ENCODE measurements around the gene PLXNA2.

GRCh38 chr1:208038303-208038702 is 205.9 kb downstream of the PLXNA2 start:
- no peak for TF ChIP-seq CTCF (IDR thresholded peaks at IDR 0.05; ENCODE audit: control extremely low read depth in 1 of 3, insufficient read depth in 1 of 3, low read depth in 1 of 3, low read length in 3 of 3)
- no peak for TF ChIP-seq POLR2A (IDR thresholded peaks at IDR 0.05; ENCODE audit: control extremely low read depth in 1 of 2, low read depth in 2 of 2, low read length in 2 of 2)
- no peak for TF ChIP-seq TAF1 (IDR thresholded peaks at IDR 0.05; ENCODE audit: low read depth, low read length)
- TF ChIP-seq POLR2AphosphoS5 (IDR thresholded peaks at IDR 0.05; ENCODE audit: low read depth, low read length) = no peak
- no peak for TF ChIP-seq GABPA (IDR thresholded peaks at IDR 0.05; ENCODE audit: borderline replicate concordance, insufficient read depth, low read length)
